GM18502 (cell line): ENCODE data around the gene ZNF546.

ENCODE experiments used
- ATAC-seq: cut with Tn5 transposase; IDR thresholded peaks from one replicate; pipeline ENCODE4 v1.9.1; 2021; ENCODE audit warnings: mild to moderate bottlenecking; ENCODE audit not compliant: unreplicated experiment, poor library complexity

The ZNF546 gene

DNA sequence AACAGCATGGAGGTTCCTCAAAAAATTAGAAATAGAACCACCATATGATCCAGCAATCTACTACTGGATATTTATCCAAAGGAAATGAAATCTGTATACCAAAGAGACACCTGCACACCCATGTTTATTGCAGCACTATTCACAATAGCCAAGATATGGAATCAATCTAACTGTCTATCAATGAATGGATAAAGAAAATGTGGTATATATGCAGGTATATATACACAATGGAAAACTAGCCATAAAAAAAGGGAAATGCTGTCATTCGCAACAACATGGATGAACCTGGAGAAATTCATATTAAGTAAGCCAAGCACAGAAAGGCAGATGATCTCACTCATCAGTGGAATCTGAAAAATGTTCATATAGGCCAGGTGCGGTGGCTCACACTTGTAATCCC is 56.6 kb downstream of the ZNF546 start:
- no peak for ATAC-seq

DNA sequence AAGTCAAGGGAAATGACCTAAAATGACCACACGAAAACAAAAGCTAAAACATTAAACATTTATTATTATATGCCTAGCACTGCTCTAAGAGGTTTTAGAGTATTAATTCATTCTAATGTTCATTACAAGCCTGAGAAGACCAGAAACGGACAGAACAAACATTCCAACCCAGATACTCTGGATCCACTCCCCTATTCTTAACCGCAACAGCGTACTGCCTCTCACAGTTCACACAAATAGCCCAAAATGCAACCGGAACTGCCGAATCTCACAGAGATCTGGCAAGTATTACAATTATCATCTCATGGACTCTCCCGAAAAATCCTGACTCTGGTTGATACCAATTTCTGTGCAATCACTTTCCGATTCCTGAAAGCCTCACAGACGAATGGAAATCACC is 57.8 kb downstream of the ZNF546 start:
- no peak for ATAC-seq

DNA sequence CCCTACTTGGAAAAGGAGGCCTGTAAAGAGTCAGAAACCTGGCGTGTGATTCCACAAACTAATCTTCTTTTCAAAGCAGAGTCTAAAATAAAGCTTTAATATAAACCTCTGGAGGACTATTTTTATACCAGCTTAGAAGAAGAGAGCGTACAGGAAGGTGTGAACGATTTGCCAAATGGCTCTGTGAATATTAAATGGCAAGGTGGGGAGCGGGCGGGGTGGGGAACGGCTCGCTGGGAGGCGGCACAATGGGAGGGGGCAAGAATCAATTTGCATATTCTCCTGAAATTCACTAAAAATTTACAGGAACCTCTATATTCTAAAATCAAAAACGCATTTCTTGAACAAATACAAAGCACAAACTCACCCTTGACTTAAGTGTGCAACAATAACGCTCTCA is 58.2 kb downstream of the ZNF546 start:
- no peak for ATAC-seq

DNA sequence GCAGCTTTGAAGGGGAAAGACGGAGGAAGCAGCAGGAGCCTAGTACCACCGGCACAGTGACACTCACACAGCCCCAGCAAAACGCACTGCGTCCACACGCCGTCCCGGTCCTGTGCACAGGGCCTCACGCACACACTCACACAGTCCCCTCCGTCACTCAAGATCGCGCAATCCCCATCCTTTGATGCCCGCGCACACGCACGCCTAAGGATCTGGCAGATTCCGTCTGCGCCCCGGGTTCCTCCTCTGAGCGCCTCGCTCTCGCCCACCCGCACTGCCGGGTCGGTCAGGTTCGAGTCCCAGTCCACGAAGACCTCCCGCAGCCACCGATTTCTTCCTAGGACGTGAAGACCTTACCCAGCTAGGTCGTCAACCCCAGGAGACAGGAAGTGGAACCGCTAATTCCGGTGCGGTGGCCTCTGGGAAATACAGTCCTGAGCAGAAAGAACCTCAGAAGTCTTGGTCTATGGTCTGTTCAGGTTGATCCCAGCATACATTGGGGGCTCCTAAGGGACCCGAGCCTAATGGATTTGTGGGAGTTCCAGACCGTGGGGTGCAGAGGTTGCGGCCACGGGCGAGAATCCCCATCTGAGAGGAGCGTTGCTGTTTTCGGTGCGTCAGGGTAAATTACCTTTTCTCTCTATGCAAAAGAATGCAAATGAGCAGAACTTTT is 59.1 kb downstream of the ZNF546 start, which contains the start of gene ZNF780B:
ZNF780B (minus strand) TSS at position 400 of the 673 bp plus-strand sequence. CDS start 5,899 bp downstream, outside the sequence.
- peak; percentile 81 for ATAC-seq

DNA sequence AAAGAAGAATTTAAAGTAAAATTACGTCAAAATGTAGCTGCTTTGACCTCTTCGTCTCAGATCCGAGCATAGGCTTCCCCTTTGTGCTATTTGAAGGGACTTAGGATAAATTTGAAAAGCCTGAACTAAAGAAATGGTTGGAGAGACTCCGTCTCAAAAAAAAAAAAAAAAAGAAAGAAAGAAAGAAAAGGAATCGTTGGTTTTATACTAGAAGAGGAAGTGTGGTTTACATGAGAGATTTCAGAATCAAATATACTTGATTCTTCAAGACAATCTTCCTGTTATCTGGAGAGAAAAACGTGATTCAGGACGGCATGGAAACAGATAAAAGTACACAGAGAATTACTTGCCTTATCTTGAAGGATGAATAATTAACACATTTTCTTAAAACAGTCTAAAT is 59.6 kb downstream of the ZNF546 start:
- ATAC-seq, result no peak

DNA sequence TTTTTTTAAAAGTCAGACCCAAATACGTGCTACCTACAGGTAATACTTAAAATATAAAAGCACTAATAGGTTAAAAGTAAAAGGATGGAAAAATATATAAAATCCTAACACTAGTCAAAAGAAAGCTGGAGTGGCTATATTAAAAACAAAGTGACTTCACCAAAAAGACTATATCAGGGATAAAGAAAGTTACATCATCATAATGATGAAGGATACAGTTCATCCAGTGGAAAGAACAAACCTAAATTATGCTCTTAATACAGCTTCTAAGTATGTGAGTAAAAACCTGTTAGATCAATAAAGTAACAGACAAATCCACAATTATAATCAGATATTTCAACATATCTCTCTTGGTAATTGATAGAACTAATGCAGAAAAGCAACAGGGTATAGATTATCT is 60.3 kb downstream of the ZNF546 start:
- ATAC-seq, result no peak

DNA sequence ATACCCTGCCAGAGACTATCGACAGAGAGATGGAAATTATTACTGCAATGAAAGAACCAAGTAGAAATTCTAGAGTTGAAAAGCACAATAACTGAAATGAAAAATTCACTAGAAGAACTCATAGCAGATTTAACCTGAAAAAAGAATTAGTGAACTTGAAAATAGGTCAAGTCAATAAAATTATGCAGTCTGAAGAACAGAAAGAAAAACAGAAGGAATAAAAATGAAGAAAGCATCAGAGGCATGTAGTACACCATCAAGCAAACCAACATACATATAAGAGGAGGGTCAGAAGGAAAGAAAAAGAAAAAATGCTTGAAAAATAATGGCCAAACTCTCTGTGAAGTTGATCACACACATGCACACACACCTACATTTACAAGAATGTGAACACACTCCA is 62.8 kb downstream of the ZNF546 start:
- ATAC-seq, result no peak

DNA sequence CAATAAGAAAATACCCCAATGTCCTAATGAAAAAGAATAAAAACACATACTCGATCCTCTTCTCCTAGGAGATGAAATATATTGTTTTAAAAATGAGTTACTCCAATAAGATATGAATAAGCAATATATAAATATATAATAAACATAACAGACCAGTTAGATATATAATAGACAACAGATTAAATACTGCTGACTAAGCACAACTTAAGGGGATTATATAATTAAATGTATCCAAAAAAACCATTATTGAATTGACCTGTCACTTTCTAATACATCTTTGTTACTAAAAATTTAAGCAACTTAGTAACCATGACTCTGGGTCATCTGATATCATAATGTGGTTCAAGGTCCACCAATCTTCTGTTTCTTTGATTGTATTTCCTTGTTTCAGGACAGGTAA is 73.2 kb downstream of the ZNF546 start:
- no peak for ATAC-seq
